Upper lobe of left lung (tissue), 4 donors: ENCODE results near the gene GNAZ.

Experiments
- CTCF ChIP-seq, 6 experiments: fragments of 450-650 bp in 4 of 6; fragments of 200-600 bp in 2 of 6; sonication (generic) in 2 of 6; IDR thresholded peaks; one replicate each; pipeline ENCODE4 v1.5.1; 2016 to 2019; ENCODE audit warnings: antibody characterized with exemption in 6 of 6
- POLR2AphosphoS5 ChIP-seq, 2 donors: sonication (generic); formaldehyde crosslinking; IDR thresholded peaks; one replicate each; pipeline ENCODE4 v1.5.1; 2017; ENCODE audit warnings: antibody characterized with exemption in 2 of 2

- TF ChIP-seq CTCF (IDR thresholded peaks at IDR 0.05) (no peak), POLR2AphosphoS5 (IDR thresholded peaks at IDR 0.05) (no peak)
Measured at GRCh38 chr22:23031786-23032185, 38.5 kb upstream of the GNAZ start.
